ENCODE data around the gene NSD1. TPM values are rescaled to one million over a fixed set of nuclear protein-coding genes. Genes with fewer than 3 reads are reported as not detected.
A peak's percentile ranks its signal among the peaks of the same experiment; 100 is the strongest.

Gene NSD1, protein sequence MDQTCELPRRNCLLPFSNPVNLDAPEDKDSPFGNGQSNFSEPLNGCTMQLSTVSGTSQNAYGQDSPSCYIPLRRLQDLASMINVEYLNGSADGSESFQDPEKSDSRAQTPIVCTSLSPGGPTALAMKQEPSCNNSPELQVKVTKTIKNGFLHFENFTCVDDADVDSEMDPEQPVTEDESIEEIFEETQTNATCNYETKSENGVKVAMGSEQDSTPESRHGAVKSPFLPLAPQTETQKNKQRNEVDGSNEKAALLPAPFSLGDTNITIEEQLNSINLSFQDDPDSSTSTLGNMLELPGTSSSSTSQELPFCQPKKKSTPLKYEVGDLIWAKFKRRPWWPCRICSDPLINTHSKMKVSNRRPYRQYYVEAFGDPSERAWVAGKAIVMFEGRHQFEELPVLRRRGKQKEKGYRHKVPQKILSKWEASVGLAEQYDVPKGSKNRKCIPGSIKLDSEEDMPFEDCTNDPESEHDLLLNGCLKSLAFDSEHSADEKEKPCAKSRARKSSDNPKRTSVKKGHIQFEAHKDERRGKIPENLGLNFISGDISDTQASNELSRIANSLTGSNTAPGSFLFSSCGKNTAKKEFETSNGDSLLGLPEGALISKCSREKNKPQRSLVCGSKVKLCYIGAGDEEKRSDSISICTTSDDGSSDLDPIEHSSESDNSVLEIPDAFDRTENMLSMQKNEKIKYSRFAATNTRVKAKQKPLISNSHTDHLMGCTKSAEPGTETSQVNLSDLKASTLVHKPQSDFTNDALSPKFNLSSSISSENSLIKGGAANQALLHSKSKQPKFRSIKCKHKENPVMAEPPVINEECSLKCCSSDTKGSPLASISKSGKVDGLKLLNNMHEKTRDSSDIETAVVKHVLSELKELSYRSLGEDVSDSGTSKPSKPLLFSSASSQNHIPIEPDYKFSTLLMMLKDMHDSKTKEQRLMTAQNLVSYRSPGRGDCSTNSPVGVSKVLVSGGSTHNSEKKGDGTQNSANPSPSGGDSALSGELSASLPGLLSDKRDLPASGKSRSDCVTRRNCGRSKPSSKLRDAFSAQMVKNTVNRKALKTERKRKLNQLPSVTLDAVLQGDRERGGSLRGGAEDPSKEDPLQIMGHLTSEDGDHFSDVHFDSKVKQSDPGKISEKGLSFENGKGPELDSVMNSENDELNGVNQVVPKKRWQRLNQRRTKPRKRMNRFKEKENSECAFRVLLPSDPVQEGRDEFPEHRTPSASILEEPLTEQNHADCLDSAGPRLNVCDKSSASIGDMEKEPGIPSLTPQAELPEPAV (N-terminal part only)
- 25.8 TPM for polyA plus RNA-seq (2013, experiment 1 of 2; ENCODE audit: insufficient read length)
- polyA plus RNA-seq (2013, experiment 2 of 2; ENCODE audit: insufficient read length): 23.7 TPM

DNA sequence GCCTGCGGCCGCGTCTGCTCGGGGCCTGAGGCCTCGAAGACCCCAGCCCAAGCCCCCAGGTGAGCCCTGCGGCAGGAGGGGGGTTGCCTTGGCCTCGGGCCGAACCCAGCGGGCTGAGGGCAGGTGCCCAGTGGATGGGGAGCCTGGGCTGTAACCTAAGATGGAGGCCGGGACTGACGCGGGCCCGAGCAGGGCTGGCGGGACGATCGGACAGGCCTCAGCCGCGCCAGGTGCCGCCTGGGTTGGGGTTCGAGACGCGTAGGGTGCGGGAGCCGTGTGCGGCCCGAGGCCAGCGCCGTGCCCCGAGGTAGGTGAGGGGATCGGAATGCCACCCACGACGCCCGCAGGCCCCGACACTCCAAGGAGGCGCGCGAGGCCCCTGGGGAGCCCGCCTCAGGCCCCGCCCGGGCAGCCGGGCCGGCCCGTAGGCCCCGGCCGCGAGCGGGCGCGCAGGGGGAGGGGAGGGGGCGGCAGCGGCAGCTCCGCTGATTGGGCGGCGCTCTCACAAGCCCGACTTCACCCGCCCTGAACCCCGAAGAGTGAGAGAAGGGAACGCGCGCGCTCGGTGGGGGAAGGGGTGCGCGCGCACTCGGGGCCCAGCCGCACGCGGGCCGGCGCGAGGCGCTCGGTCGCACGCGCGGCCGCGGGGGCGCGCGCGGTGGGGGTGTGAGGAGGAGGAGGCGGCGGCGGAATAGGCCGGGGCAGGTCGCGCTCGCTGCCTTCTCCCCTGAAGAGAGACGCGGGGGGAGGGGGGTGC is at the start of gene NSD1:
TSS of gene NSD1 (plus strand) at position 678 of the 757 bp plus-strand sequence. CDS start 1,331 bp downstream, outside the sequence.
- DNase-seq: peak; percentile 91

DNA sequence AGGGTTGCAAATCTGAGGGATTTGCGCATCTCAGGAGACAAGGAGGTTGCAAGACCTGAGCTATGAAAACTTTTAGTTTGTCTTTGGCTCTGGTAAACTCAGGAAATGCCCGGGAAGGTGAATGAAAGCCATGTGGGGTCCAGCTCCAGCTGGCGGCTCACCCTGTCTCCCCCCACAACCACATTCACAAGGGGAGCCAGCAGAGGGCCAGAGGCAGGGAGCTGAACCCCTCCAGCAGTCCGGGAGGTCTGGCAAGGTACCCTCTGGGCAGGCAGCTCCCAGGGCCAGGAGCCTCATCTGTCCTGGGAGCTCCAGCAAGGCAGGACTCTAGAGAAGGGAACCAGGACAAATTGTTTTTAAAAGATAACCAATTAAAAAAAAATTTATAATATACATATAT is 49.4 kb upstream of the NSD1 start:
- DNase-seq: no peak

DNA sequence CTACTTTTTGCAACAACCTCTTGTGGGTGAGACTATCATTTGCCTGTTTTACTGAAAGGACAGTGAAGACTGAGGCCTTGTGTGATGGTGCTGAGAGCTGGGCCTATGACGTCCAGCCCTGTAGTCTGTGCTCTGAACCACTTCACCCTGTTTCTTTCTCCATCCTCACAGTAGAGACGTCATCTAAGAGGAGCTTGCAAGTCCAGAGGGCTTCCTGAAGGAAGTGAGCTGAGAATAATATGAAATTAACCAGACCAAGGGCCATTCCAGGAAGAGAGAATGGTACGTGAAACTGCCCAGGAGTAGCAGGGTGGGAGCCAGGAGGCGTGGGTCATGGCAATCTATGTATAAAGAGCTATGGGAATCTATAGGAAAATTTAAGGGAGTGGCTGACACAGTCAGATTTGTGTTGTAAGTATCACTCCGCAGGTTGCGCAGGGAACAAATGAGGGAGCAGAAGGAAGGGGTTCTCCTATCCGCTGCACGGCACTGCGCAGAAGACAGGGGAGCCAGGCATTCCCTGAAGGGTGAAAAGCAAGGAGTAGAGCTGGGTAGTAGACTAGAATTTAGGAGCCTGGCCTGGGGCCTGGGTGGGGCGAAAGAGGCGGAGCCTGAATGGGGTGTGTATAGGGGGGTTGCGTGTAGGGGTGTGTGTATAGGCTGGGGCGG is 47.5 kb upstream of the NSD1 start:
- no peak for DNase-seq

DNA sequence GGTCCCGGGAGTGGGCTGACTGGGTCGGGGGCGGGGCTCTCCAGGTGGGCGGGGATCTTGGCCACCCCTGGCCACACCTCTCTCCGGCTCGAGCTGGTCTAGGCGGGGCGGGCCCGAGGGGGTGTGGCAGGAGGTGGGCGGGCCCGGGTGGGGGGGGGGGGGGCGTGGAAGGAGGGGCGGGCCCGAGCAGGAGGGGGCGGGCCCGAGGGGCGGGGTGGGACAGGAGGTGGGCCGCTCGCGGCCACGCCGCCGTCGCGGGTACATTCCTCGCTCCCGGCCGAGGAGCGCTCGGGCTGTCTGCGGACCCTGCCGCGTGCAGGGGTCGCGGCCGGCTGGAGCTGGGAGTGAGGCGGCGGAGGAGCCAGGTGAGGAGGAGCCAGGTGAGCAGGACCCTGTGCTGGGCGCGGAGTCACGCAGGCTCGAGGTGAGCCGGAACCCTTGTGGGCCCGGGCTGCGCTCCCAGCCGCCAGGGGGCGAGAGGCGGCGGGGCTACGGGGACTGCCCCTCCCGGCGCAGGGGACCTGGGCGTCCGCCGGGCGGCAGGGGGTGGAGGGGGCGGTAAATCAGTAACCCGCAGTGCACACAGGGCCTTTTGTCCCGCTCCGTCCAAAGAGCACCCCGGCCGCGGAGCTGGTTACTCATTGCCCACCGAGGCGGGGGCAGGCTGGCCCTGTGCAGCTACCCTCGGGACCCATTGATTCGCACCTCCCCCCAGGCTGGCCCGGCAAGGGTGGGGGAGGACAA is 46.7 kb upstream of the NSD1 start, which contains the start of gene FGFR4:
TSS of gene FGFR4 (plus strand) at position 262 of the 744 bp plus-strand sequence. CDS start 2,688 bp downstream, outside the sequence.
- DNase-seq: peak; percentile 47

DNA sequence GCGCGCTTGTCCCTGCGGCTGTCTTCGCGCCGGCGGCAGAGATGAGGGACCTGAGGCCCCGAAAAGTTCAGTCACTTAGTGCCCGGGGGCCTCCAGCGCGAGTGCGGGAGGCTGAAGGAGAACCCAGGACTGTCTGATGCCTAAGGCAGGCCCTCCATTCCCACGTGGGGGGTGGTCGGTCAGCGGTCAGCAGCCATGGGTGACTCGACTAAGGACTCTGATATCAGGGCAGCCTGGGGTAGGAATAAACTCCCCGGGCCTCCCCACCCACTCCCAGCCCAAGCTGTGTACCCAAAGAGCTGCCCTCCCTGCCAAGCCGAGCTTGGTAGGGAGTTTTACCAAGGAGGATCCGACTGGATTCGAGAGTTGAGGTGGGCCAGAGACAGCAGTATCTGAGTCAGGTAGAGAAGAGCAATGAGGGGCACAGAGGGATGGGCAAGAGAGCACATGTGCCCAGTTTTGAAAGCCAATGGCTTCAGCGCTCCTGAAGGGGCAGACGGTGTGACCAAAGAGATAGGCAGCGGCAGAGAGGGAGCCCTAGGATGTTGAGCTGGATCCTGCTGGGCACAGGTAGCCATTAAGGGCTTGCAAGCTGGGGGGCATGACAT is 46.1 kb upstream of the NSD1 start:
- DNase-seq: no peak

DNA sequence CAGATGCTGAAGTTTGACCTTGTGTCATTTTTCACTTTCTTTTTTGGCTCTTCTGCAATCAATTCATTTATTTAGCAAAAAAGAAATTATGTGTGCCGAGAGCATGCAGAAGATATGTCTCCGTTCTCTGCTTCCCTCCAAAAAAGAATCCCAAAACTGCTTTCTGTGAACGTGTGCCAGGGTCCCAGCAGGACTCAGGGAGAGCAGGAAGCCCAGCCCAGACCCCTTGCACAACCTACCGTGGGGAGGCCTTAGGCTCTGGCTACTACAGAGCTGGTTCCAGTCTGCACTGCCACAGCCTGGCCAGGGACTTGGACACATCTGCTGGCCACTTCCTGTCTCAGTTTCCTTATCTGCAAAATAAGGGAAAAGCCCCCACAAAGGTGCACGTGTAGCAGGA is 44.4 kb upstream of the NSD1 start:
- DNase-seq: no peak

DNA sequence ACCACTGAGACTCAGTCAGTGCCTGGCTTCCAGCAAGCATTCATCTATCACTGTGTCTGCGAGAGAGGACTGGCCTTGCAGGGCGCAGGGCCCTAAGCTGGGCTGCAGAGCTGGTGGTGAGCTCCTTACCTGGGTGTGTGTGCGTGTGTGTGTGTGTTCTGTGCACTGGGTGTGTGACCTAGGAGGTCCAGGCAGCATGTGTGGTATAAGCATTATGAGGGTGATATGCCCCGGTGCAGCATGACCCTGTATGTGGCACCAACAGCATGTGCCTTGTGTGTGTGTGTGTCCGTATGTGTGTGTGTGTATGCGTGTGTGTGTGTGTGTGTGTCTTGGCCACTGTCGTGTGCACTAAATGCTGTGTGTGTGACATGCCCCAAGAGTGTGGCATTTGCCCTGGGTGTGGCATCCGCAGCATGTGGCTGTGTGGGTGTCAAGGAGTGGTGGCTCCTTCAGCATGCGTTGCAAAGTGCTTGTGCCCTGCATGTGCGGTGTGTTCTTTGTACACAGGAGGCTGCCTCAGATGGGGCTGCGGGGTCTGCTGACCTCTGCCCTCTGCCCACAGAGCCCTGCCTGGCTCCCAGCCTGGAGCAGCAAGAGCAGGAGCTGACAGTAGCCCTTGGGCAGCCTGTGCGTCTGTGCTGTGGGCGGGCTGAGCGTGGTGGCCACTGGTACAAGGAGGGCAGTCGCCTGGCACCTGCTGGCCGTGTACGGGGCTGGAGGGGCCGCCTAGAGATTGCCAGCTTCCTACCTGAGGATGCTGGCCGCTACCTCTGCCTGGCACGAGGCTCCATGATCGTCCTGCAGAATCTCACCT is 43.5 kb upstream of the NSD1 start:
- no peak for DNase-seq

DNA sequence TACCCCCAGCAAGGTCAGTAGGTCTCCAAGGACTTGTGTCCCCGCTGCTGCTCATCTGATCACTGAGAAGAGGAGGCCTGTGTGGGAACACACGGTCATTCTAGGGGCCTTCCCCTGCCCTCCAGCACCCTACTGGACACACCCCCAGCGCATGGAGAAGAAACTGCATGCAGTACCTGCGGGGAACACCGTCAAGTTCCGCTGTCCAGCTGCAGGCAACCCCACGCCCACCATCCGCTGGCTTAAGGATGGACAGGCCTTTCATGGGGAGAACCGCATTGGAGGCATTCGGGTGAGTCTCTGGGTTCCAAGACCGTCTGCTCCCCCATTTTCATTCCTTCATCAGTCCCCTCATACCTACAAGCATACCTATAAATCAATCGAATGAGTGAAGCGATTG is 42.8 kb upstream of the NSD1 start:
- DNase-seq: no peak

DNA sequence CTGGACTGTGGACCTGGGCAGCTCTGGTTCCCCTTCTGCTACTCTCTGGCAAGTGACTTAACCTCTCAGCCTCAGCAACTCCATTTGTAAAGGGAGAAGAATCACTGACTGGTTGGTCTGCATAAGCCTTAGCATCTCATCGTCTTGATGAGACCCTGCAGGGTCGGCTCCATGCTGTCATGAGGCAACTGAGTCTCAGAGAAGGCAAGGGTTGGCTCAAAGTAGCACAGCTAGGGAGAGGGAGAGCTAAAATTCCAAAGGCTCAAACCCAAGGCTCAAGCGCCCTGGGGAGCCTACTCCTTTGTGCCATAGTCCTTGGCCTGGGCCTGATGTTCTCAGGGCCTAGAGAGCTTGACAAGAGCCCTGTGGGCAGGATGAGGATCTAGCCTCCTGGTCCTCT is 42.3 kb upstream of the NSD1 start:
- no peak for DNase-seq

DNA sequence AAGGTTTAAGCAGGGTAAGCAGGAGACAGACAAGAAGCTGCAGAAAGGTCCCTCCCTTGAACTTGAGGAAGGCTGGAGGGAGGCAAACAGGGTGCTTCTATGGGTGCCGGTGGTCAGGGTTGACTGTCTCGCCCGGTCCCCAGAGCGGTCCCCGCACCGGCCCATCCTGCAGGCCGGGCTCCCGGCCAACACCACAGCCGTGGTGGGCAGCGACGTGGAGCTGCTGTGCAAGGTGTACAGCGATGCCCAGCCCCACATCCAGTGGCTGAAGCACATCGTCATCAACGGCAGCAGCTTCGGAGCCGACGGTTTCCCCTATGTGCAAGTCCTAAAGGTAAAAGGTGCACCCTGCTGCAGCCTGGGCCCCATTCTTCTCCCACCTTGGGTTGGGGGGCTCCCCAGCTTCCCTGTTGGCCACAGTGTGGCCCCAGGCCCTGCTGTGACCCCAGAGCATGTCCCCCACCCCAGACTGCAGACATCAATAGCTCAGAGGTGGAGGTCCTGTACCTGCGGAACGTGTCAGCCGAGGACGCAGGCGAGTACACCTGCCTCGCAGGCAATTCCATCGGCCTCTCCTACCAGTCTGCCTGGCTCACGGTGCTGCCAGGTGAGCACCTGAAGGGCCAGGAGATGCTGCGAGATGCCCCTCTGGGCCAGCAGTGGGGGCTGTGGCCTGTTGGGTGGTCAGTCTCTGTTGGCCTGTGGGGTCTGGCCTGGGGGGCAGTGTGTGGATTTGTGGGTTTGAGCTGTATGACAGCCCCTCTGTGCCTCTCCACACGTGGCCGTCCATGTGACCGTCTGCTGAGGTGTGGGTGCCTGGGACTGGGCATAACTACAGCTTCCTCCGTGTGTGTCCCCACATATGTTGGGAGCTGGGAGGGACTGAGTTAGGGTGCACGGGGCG is 41.1 kb upstream of the NSD1 start:
- no peak for DNase-seq

DNA sequence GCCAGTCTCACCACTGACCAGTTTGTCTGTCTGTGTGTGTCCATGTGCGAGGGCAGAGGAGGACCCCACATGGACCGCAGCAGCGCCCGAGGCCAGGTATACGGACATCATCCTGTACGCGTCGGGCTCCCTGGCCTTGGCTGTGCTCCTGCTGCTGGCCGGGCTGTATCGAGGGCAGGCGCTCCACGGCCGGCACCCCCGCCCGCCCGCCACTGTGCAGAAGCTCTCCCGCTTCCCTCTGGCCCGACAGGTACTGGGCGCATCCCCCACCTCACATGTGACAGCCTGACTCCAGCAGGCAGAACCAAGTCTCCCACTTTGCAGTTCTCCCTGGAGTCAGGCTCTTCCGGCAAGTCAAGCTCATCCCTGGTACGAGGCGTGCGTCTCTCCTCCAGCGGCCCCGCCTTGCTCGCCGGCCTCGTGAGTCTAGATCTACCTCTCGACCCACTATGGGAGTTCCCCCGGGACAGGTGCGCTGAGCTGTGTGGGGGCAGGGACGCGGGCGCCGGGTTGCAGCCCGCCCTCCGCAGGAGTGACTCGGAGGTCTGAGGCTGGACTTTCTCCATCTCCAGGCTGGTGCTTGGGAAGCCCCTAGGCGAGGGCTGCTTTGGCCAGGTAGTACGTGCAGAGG is 40.4 kb upstream of the NSD1 start:
- no peak for DNase-seq

DNA sequence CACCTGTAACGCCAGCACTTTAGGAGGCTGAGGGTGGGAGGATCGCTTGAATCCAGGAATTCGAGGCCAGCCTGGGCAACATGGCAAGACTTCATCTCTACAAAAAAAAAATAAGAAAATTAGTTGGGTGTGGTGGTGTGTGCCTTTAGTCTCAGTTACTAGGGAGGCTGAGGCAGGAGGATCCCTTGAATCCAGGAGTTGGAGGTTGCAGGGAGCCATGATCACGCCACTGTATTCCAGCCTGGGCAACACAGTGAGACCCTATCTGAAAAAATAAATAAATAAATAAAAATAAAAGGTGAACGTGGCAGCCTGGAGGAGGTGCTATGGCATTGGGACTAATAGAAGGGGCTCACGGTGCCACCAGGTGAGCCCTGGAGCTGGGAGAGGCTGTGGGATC is 39.8 kb upstream of the NSD1 start:
- DNase-seq: no peak

DNA sequence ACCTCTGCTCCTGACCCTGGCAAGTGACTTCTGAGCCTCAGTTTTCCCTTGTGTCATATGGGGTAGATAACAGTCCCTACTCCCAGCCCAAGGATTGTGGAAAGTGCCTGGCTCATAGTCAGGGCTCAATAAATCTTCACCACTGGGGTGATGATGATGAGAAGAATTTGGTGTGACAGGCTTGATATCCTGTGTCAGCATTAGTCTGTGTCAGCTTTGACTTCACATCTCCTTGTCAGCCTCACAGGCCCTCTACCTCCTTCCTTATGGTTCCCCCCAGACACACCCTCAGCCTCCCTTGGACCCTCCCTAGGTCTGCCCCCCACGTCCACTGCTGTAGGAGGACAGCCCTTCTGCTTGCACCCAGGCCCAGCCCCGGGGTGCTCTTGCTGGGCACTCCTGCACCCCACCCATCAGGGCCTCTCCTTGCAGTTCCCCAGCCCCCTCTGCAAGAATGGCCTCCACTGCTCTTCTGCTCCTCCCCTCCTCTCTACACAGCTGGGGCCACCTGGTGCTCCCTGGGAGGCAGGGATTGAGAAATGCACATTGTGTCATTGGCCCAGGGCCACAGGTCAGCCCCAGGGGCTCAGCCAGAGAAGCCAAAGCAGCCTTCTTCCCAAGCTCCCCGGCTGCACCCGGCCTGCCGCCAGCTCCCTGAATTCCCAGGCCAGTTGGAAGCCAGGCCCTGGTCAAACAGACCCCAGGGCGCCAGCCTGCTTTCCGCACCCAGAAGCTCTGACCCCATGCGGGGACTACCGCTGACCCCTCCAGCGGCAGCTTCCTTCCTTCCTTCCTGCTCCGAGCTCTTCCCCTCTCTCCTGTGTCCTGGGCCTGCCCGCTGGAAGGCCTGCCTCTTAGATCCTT is 39.1 kb upstream of the NSD1 start:
- DNase-seq: peak; percentile 64

DNA sequence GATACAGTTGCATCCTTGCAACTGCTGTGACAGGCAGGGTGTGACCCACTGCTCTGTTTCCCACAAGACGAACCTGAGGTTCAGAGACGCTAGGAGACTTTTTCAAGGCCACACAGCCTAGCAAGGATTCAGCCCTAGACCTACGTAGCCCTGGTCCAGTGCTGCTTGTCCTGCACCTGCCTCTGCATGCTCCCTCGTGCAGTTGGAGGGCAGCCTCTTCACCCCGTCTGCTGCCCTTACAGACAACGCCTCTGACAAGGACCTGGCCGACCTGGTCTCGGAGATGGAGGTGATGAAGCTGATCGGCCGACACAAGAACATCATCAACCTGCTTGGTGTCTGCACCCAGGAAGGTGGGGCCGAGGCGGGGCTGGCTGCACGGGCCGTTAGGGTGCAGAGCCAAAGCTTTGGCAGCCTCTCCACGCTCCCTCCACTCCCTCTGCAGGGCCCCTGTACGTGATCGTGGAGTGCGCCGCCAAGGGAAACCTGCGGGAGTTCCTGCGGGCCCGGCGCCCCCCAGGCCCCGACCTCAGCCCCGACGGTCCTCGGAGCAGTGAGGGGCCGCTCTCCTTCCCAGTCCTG is 38.4 kb upstream of the NSD1 start:
- no peak for DNase-seq

DNA sequence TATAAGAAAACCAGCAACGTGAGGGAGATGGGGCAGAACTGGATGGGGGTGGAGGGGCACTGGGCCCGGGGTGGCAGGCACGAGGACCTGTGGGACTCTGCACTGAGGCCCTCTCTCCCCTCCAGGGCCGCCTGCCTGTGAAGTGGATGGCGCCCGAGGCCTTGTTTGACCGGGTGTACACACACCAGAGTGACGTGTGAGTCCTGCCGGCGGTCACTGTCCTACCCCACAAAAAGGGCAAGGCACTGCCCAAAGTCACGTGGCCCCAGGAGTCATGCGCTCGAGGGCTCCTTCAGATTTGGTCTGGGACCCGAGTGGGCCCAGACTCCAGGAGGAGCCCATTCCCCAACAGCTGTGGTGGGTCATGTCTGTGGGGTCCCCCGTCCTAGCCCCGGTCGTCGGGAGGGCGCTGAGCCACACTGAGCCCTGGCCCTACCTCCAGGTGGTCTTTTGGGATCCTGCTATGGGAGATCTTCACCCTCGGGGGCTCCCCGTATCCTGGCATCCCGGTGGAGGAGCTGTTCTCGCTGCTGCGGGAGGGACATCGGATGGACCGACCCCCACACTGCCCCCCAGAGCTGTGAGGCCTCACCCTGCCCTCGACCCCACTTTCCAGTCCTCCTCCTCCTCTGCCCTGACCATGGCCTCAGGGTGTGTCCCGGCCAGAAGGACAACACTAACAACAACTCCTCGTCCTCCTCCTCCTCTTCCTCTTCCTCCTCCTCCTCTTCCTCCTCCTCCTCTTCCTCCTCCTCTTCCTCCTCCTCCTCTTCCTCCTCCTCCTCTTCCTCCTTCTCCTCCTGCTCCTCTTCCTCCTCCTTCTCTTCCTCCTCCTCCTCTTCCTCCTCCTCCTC is 37.2 kb upstream of the NSD1 start:
- no peak for DNase-seq

Measured in fibroblast of skin of abdomen (primary cell).